GM12865 (cell line): Measurements from ENCODE around the gene PRR14.
"Not testable (repeated sequence)": the region's sequence is repeated elsewhere in the genome, so short reads cannot be mapped to it uniquely, and the experiment has no call there.

Source experiments
- DNase-seq: peaks from one replicate; pipeline ENCODE4 v3.0.0; 2010; ENCODE audit warnings: low read depth
- H3K4me3 ChIP-seq: 2 replicates; pipeline ENCODE4 v1.5.1; 2011; ENCODE audit warnings: mild to moderate bottlenecking, low read depth, low read length, control low read depth
- CTCF ChIP-seq: IDR thresholded peaks from 2 replicates; pipeline ENCODE4 v1.5.1; 2011; ENCODE audit warnings: low read length, control low read depth, low read depth, inconsistent platforms; ENCODE audit not compliant: insufficient read depth; ENCODE audit errors: missing control alignments

PRR14 gene

GRCh38 chr16:30699615-30700099 lies 48.9 kb downstream of the PRR14 start:
- TF ChIP-seq CTCF, result no peak
- DNase-seq, result no peak
- peak overlapping the region; percentile 60 for H3K4me3 ChIP-seq

- no peak overlapping the region for H3K4me3 ChIP-seq
- no peak for TF ChIP-seq CTCF
- DNase-seq, result no peak
Observed at GRCh38 chr16:30700491-30700890, 49.7 kb downstream of the PRR14 start.

- TF ChIP-seq CTCF, result no peak
- H3K4me3 ChIP-seq, result no peak overlapping the region
- DNase-seq, result no peak
Observed at GRCh38 chr16:30700971-30701370, 50.2 kb downstream of the PRR14 start.

GRCh38 chr16:30703071-30703470 lies 52.3 kb downstream of the PRR14 start:
- not testable (repeated sequence) for H3K4me3 ChIP-seq, DNase-seq

- no peak overlapping the region for H3K4me3 ChIP-seq
- no peak for DNase-seq
- no peak for TF ChIP-seq CTCF
Observed at GRCh38 chr16:30703971-30704370, 53.2 kb downstream of the PRR14 start.
